GM18519 (cell line): ENCODE data around the gene TPM4.
"Not testable (repeated sequence)": the region's sequence is repeated elsewhere in the genome, so short reads cannot be mapped to it uniquely, and the experiment has no call there.

ENCODE experiments used
- ATAC-seq: cut with Tn5 transposase; IDR thresholded peaks from one replicate; pipeline ENCODE4 v1.9.1; 2021; ENCODE audit warnings: mild to moderate bottlenecking, moderate library complexity; ENCODE audit not compliant: unreplicated experiment, low FRiP score

Gene TPM4

GRCh38 chr19:16070366-16070990, 5.8 kb upstream of the TPM4 start:
- no peak for ATAC-seq

DNA sequence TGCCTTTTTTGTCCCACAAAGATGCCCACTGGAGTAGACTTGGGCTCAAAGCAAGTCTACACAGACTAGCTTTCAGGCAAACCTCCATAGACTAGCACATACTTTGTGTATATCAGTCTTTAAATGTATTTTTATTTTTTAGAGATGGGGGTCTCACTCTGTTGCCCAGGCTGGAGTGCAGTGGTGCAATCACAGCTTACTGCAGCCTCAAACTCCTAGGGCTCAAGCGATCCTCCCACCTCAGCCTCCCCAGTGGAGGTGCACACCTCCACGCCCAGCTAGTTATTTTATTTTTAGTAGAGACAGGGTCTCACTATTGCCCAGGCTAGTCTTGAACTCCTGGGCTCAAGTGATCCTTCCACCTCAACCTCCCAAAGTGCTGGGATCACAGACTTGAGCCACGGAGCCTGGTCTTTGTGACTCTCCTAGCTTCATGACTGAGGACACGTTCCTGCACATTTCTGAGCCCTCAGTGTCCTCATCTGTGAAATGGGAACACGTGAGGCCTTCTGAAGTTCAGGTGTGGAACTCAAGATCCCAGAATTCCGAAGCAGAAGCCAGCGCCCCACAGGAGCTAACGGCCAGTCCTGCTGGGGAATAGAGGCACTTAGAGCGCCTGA, 5.1 kb upstream of the TPM4 start:
- ATAC-seq = no peak

GRCh38 chr19:16073481-16073880, 2.8 kb upstream of the TPM4 start:
- no peak for ATAC-seq

- ATAC-seq = no peak
Measured at GRCh38 chr19:16073988-16074387, 2.3 kb upstream of the TPM4 start.

DNA sequence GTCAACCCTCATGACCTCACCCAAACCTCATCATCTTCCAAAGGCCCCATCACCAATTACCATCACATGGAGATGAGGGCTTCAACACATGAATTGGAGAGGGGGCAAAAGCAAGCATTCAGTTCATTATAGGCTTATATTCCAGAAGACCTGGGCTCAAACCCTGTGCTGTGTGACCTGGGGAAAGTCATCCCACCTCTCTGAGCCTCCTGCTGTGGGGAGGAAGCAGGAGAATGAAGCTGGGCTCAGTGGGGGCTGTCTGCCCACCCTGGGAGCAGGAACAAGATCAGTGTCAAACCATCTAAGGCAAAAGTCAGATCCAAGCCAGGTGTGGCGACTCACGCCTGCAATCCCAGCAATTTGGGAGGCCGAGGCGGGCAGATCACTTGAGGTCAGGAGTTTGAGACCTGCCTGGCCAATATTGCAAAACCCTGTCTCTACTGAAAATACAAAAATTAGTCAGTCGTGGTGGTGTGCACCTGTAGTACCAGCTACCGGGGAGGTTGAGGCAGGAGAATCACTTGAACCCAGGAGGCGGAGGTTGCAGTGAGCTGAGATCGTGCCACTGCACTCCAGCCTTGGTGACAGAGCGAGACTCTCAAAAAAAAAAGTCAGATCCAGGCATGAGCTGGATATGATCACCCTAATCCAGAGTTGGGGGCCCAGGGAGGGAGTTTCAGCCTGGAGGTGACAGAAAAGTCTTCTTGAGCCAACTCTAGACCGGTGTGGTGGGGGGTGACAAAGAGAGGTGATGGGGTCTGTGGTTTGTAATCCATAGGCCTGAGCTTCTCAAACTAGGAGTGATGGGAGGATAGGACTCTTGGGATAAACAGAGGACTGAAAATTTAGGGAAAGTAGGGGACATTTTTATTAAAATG, 1.6 kb upstream of the TPM4 start:
- ATAC-seq = no peak

DNA sequence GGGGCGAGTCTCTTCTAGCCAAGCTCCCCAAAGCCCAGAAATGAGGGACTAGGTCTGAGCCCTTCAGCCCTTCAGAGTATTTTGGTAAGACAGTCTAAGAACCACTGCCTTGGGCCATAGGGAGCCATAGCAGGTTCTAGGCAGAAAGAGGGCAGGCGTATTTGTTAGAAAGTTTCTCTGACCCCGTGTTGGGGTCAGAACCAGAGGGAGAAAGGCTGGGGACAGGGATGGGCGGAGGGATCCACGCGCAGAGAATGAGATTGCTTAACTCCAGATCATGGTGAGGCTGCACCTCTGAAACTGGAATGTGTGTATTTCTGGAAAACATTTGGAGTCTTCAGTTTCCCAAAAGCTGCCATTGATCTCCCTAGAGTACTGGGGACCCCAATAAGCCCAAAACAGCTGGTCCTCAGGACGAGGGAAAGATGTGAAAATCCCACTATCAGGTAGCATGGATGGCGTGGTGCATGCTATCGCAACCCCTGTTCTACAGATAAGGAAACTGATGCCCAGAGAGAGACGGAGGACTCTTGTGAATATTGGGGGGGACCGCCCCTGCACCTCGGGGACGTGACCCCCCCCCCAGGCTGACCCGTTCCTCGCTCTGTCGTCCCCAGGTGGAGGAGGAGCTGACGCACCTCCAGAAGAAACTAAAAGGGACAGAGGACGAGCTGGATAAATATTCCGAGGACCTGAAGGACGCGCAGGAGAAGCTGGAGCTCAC, 703 bp upstream of the TPM4 start:
- ATAC-seq = no peak

DNA sequence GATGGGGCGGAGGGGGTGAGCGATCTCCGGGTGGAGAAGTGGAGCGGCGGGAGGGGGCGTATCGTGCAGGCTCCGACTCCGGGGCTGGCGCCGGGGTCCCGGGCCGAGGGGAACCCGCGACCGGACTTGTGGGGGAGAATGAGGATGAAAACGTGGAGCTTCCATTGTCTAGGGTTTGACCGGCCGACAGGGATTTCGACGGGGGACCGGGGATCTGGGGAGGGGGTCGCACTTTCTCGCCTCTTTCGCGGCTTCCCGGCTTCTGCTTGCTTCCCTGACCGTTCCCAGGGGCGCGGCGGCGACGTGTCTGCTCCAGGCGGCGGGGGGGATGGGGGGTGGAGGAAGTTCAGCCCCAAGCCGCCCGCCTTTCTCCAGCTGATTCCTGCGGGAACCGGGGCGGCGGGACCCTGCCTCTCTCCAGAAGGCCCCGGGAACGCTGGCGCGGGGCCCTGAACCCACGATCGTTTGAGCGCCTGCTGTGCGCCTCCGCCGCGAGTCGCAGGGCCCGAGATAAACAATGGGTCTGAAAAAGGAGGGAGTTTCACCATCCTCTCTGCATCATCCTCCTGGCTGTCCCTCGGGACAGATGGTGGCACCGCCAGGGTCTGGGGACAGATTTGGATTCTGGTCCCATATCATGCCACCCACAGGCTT, 790 bp downstream of the TPM4 start:
- ATAC-seq = no peak

DNA sequence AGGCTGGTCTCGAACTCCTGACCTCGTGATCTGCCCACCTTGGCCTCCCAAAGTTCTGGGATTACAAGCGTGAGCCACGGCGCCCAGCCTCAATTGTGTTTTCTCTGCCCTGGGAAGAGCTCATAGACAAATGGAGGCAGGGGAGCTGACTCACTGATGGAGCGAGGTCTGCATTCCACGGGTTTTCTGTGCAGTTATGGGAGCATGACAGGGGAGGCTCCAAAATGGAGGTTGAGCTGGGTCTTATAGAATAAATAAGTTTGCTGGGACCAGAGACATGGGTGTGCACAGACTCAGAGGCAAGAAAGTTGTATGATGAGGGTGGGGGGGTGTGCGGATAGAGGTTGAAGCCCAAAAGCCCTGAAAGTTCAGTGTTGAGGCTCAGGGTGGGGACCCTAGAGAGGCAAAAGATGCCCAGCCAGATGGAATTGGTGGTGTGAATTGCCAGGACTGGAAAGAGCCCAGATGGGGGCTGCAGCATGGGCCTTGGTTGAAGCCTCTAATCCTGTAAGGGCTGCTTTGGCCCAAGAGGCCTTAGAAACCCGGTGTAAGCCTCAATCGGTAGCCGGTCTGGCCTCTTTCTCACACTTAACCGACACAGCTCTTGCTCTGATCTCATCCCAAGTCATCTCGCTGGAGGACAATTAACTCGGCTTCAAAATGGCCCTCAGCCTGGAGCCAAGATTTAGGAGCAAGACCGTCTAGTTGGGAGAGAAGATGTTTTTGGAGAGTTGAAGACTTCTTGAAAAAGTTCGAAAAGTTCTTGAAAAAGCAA, 1.9 kb downstream of the TPM4 start:
- ATAC-seq = no peak

DNA sequence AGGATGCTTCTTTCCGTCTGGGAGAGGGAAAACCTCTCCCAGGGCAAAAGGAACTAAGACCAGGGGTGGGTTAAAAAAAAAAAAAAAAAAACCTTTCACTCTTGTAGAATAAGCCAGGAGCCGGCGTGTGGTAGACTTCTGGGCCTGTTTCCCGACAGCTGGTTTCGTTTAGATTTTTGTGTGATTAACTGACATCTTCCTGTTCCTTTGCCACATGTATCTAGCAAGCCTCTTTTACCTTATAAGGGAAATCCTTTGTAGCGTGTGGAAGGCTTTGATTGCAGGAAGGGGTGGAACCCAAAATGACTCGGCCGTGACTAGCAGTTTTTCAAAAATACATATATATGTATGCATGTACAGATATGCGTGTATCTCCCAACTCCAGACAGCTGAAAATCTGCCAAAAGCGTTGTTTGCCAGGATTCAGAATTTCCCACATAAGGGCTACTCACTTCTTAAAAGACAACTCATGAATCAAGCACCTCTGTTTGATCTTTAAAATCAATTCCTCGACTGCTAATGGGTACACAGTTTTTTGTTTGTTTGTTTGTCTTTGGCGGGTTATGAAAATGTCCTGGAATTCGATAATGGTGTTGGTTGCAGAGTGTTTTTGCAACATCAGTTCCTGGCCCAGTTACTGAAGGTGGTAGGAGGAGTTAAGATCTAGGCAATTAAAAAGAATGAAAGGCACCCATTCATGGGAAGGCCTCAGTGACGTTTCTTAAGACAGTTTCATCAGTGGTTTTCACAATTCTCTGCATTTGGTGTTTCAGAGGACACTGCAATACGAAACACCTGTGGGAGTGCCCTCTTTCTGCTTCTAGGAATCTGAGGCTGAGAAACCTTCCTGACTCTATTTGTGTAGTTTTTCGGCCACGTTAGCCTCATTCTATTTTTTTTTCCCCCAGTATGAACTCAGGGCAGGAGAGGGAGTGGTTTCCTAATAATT, 2.7 kb downstream of the TPM4 start:
- ATAC-seq = peak; percentile 34

- no peak for ATAC-seq
Measured at GRCh38 chr19:16084067-16084685, 7.9 kb downstream of the TPM4 start.

GRCh38 chr19:16085115-16085514, 8.8 kb downstream of the TPM4 start:
- ATAC-seq = no peak

DNA sequence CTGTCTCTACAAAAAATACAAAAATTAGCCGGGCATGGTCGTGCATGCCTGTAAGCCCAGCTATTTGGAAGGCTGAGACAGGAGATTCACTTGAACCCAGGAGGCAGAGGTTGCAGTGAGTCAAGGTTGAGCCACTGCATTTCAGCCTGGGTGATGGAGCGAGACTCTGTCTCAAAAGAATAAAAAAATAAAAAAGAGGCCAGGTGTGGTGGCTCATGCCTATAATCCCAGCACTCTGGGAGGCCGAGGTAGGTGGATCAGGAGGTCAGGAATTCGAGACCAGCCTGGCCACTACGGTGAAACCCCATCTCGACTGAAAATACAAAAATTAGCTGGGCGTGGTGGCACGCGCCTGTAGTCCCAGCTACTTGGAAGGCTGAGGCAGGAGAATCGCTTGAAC, 11.1 kb downstream of the TPM4 start:
- ATAC-seq = not testable (repeated sequence)

GRCh38 chr19:16087940-16088339, 11.6 kb downstream of the TPM4 start:
- no peak for ATAC-seq

DNA sequence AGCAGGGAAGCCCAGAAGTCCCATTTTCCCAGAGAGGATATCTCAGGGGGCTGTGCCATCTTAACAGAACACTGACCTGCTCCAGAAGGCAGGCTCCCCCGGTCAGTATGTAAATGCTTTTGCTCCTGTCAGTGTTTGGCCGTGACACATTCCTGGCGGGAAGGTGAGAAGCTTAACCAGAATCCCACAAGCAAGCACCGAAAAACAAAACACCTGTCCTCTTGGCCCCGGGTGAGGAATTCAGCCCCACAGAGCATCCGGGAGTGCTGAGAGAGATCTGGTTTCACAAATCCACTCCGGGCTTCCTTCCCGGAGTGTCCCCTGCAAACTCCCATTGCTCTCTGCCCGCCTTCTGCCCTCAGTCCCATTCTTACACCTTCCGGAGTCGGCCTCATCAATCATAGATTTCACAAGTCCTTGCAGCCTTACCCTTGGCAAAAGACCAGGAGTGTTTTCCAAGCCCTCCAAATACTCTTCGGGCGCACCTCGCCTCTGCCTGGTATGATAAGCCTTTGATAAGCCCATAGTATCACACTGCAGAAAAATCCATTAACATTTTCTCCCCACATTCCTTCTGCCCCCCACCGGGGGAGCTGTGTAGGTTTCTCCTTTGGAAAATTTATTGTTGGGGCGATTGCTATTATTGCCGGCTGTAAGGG, 12.2 kb downstream of the TPM4 start:
- no peak for ATAC-seq

GRCh38 chr19:16089010-16089846, 12.9 kb downstream of the TPM4 start:
- ATAC-seq = no peak

DNA sequence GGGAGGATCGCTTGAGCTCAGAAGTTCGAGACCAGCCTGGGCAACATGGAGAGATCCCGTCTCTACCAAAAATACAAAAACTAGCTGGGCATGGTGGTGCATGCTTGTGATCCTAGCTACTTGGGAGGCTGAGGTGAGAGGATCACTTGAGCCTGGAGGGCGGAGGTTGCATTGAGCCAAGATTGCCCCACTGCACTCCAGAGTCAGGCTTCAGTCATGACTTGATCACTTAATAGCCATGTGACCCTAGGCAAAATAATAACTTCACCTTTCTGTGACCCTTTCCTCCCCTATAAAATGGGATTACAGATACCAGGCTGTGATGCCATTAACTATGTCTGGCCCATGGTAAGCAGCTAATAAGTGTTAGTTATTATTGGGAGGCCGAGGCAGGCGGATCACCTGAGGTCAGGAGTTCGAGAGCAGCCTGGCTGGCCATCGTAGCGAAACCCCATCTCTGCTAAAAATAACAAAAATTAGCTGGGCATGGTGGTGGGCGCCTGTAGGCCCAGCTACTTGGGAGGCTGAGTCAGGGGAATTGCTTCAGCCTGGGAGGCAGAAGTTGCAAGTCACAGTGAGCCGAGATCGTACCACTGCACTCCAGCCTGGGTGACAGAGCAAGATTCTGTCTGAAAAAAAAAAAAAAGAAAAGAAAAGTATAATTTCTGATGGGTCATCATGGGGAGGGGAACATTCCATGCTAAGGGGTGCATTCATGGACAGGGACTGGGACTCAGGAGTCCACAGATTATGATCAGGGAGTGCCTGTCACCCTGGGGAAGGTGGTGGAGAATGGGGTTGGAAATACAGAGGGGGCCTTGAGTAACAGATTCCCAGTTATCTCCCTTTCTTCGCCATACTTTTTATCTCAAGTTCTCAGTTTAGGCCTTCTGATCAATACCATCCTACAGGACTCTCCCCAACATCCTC, 15.5 kb downstream of the TPM4 start:
- ATAC-seq = no peak
